Esophagus muscularis mucosa (tissue), 4 donors: ENCODE data around the gene MAN1A1. TPM values are rescaled to one million over a fixed set of nuclear protein-coding genes. Genes with fewer than 3 reads are reported as not detected.
"Not testable (repeated sequence)": the region's sequence is repeated elsewhere in the genome, so short reads cannot be mapped to it uniquely, and the experiment has no call there.

Source experiments
- DNase-seq: peaks from one replicate; pipeline ENCODE4 v3.0.0-alpha.2; 2017; ENCODE audit errors: extremely low spot score
- H3K27ac ChIP-seq, 4 donors: fragments of 200-600 bp; sonication (generic); replicated peaks in 1 of 4; 1 replicate in 3 of 4; 2 replicates in 1 of 4; pipeline ENCODE4 v1.5.1; 2016 to 2019; ENCODE audit warnings: mild to moderate bottlenecking in 1 of 4
- H3K27me3 ChIP-seq, 4 donors: fragments of 200-600 bp; sonication (generic); one replicate each; pipeline versions ENCODE4 v1.5.1 to v1.6.0; 2016 to 2019
- H3K36me3 ChIP-seq, 4 donors: fragments of 200-600 bp; sonication (generic); one replicate each; pipeline ENCODE4 v1.5.1; 2016 to 2019
- H3K4me1 ChIP-seq, 4 donors: fragments of 200-600 bp; sonication (generic); one replicate each; pipeline ENCODE4 v1.5.1; 2016 to 2019
- H3K4me3 ChIP-seq, 4 donors: fragments of 200-600 bp; sonication (generic); 1 replicate in 2 of 4; 2 replicates in 2 of 4; pipeline ENCODE4 v1.5.1; 2016 to 2019; ENCODE audit warnings: mild to moderate bottlenecking in 4 of 4, moderate library complexity in 1 of 4
- H3K9me3 ChIP-seq, 4 donors: fragments of 200-600 bp; sonication (generic); 1 replicate in 3 of 4; 2 replicates in 1 of 4; pipeline ENCODE4 v1.5.1; 2016 to 2019
- EP300 ChIP-seq: sonication (generic); formaldehyde crosslinking; IDR thresholded peaks from one replicate; pipeline ENCODE4 v1.6.1; 2017; ENCODE audit warnings: antibody characterized with exemption
- POLR2A ChIP-seq: fragments of 450-650 bp; IDR thresholded peaks from one replicate; pipeline ENCODE4 v1.6.1; 2017; ENCODE audit warnings: antibody characterized with exemption, moderate library complexity, mild to moderate bottlenecking, low read depth
- POLR2AphosphoS5 ChIP-seq, 2 donors: sonication (generic); formaldehyde crosslinking; IDR thresholded peaks; one replicate each; pipeline ENCODE4 v1.6.1; 2017; ENCODE audit warnings: antibody characterized with exemption in 2 of 2
- WGBS: methylation state at CpG from one replicate; pipeline ENCODE4 v1.1.5; 2018; 5-methylcytosine and 5-hydroxymethylcytosine counted together
- intact Hi-C: fragments of 100-400 bp; cut with DNase I; formaldehyde crosslinking; loops from one replicate; pipeline ENCODE4 v1.15.1; 2023
- total RNA-seq, 4 donors: library from RNA; depleted of rRNA; stranded (reverse); fragments of >200 nt; gene quantifications; one replicate each; pipeline versions ENCODE4 v1.1.0 to v1.2.1, GENCODE V29; 2016
- TF ChIP-seq, protein P1 (sequence below), 3 experiments: fragments of 200-600 bp in 2 of 3; fragments of 450-650 bp in 1 of 3; sonication (generic) in 2 of 3; IDR thresholded peaks; one replicate each; pipeline ENCODE4 v1.5.1; 2017 to 2019; ENCODE audit warnings: antibody characterized with exemption in 3 of 3, mild to moderate bottlenecking in 2 of 3, moderate library complexity in 1 of 3

MAN1A1 gene
- total RNA-seq, 4 donors from 2014 or later = 79.4 to 125 (median 101) TPM

DNA sequence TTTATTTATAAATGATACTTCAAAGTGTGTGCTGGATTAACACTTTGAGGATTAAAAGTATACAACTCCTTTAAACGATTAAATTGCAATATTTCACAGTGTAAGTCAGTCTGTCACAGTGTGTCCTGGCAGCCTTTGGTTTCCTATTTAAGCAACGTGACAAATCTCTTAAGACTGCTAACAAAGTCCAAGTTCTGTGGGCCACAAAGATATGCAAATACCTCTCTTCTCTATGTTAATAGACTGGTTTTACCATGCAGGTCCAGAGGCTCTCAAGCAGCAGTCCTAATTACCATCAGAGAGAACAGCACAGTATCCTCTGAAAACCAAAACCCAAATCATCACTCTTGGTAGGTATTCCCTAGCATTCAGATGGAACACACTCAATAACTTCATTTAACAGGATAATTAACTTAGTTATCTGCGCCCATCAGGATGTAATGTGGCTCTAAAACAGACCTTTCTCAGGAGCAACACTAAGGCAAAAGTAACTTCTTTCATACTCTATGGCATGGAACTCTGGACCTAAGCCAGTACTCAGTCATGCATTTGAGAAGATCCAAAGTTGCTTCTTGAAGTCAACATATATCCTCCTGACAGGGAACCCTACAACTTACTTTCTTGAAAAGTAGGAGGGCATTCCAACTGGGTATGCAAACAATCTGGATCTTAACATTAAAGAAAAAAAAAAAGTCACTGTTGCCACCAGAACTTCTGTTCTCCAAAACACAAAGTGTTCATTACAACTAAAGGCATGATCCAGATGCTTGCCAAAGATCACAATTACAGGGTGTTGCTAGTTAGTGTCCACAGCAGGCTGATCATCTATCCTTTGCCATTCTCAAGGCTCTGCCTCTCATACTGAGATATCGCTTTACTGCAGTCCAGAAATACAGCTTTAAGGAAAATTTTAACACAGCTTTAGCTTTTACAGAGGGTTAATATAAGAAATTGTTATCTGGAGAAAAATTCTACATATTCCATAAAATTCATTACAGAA, 53.2 kb downstream of the MAN1A1 start:
- intact Hi-C loops = no loop called here
- Histone ChIP-seq H3K36me3 (peaks cover 0 to 13% (median 6%) of the 10 kb centered on the region in 4 donors), H3K9me3 (no peaks in the 10 kb centered on the region), H3K27me3 (no peaks in the 10 kb centered on the region), H3K4me3 (no peak overlapping the region), H3K4me1 (peaks cover 11 to 17% (median 13%) of the 10 kb centered on the region in 4 donors), H3K27ac (no peak overlapping the region)
- WGBS = 53% methylated on average over 4 of the region's 4 CpGs
- no peak for TF ChIP-seq EP300
- no peak for DNase-seq

DNA sequence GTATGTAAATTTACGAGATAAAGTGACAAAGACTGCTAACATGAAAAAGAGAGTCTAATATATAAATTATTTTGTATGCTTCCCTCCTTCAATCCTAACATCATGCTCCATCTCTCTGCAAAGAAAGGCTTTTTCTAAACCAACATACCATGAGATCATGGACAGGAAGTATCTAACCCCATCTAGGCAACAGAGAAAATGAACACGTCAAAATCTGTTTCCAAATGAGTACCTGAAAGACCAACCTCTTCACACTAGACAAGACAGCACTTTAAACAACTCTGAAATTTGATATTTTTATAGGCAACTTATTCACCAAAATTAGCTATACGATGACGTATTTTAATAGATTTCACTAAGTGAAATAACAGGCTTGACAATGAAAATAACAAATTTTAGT, 54.6 kb downstream of the MAN1A1 start:
- no peak overlapping the region for H3K27ac ChIP-seq
- H3K36me3 ChIP-seq = no peaks in the 10 kb centered on the region
- no peaks in the 10 kb centered on the region for H3K27me3 ChIP-seq
- peaks cover 11 to 24% (median 18%) of the 10 kb centered on the region in 4 donors for H3K4me1 ChIP-seq
- no peak for TF ChIP-seq POLR2A
- TF ChIP-seq EP300 = no peak
- TF ChIP-seq, protein P1, sequence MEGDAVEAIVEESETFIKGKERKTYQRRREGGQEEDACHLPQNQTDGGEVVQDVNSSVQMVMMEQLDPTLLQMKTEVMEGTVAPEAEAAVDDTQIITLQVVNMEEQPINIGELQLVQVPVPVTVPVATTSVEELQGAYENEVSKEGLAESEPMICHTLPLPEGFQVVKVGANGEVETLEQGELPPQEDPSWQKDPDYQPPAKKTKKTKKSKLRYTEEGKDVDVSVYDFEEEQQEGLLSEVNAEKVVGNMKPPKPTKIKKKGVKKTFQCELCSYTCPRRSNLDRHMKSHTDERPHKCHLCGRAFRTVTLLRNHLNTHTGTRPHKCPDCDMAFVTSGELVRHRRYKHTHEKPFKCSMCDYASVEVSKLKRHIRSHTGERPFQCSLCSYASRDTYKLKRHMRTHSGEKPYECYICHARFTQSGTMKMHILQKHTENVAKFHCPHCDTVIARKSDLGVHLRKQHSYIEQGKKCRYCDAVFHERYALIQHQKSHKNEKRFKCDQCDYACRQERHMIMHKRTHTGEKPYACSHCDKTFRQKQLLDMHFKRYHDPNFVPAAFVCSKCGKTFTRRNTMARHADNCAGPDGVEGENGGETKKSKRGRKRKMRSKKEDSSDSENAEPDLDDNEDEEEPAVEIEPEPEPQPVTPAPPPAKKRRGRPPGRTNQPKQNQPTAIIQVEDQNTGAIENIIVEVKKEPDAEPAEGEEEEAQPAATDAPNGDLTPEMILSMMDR (IDR thresholded peaks at IDR 0.05) = no peak
- TF ChIP-seq POLR2AphosphoS5 (IDR thresholded peaks at IDR 0.05) = no peak
- no peak overlapping the region for H3K4me3 ChIP-seq
- H3K9me3 ChIP-seq = no peaks in the 10 kb centered on the region
- intact Hi-C loops = no loop called here
- no peak for DNase-seq
- WGBS = 86% methylated on average over 4 of the region's 4 CpGs

DNA sequence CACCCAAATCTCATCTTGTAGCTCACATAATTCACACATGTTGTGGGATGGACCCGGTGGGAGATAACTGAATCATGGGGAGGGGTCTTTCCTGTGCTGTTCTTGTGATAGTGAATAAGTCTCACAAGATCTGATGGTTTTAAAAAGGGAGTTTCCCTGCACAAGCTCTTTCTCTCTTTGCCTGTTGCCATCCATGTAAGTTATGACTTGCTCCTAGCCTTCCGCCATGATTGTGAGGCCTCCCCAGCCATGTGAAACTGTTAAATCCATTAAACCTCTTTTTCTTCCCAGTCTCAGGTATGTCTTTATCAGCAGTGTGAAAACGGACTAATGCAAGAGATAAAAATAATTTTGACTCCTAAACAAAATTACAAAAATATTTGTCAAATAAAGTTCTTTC, 58.5 kb downstream of the MAN1A1 start:
- H3K36me3 ChIP-seq, H3K27me3 ChIP-seq, intact Hi-C loops, H3K4me3 ChIP-seq, DNase-seq, H3K9me3 ChIP-seq, H3K27ac ChIP-seq: not testable (repeated sequence)
- WGBS = 93% methylated on average over 3 of the region's 3 CpGs
- H3K4me1 ChIP-seq = peaks cover under 1 to 27% (median 20%) of the 10 kb centered on the region in 4 donors

DNA sequence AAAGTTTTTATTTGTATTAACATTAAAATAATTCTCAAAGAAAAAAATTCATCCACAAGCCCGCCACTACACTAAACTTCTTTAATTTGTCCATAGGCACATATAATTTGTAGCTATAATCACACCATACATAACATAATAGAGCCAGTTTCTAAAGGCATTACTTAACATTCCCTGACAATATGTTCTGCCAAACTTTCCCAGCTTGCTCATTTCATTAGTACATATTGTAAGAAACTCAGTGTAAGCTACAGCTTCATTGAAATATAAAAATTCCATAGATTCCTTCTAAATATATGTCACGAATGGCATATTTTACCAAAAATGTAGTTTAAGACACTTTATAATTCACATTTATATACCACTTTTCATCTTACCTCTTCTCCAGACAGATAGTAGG, 59.3 kb downstream of the MAN1A1 start:
- Histone ChIP-seq H3K9me3 (no peaks in the 10 kb centered on the region), H3K27ac (no peak overlapping the region), H3K27me3 (no peaks in the 10 kb centered on the region), H3K4me3 (no peak overlapping the region), H3K36me3 (no peaks in the 10 kb centered on the region), H3K4me1 (peaks cover 0 to 25% (median 15%) of the 10 kb centered on the region in 4 donors)
- TF ChIP-seq EP300 (no peak), POLR2A (no peak)
- TF ChIP-seq, protein P1 (IDR thresholded peaks at IDR 0.05) = no peak
- intact Hi-C loops = no loop called here
- WGBS = 70% methylated on average over 2 of the region's 2 CpGs
- DNase-seq = no peak

DNA sequence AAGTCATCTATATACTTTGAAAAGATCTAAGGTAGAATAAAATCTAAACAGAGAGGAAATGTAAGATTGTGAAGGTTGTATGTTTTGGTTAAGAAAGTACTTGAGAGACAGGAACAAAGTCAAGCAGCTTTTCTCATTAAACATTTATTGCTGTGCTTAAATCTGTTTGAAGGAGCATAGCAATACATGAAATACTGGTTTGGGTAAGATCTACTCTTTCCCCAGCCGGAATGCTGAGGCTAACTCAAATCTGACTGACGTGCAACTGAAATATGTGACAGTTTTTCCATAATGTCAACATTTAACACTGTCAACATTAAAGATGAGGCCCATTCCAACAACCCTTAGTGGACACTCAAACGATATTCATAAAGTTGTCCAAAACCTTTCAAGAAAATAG, 59.9 kb downstream of the MAN1A1 start:
- Histone ChIP-seq H3K4me3 (no peak overlapping the region), H3K27ac (no peak overlapping the region), H3K36me3 (no peaks in the 10 kb centered on the region), H3K9me3 (no peaks in the 10 kb centered on the region), H3K4me1 (peaks cover 0 to 25% (median 15%) of the 10 kb centered on the region in 4 donors), H3K27me3 (no peaks in the 10 kb centered on the region)
- DNase-seq = no peak
- intact Hi-C loops = no loop called here
- TF ChIP-seq POLR2A = no peak
- TF ChIP-seq, protein P1 (IDR thresholded peaks at IDR 0.05) = no peak
- 52% methylated on average over 3 of the region's 3 CpGs for WGBS
